Measurements from ENCODE around the gene RIIAD1.
"Not testable (repeated sequence)": the region's sequence is repeated elsewhere in the genome, so short reads cannot be mapped to it uniquely, and the experiment has no call there.

The RIIAD1 gene

GRCh38 chr1:151720974-151721787, at the start of gene RIIAD1:
Gene RIIAD1, plus strand, starts transcription at chr1:151721522. Its CDS starts 15 bp downstream, at chr1:151721537.
- DNase-seq (ENCODE audit: low read depth): no peak

- DNase-seq (ENCODE audit: low read depth): no peak
Observed at GRCh38 chr1:151673407-151673806, 47.9 kb upstream of the RIIAD1 start.

DNA sequence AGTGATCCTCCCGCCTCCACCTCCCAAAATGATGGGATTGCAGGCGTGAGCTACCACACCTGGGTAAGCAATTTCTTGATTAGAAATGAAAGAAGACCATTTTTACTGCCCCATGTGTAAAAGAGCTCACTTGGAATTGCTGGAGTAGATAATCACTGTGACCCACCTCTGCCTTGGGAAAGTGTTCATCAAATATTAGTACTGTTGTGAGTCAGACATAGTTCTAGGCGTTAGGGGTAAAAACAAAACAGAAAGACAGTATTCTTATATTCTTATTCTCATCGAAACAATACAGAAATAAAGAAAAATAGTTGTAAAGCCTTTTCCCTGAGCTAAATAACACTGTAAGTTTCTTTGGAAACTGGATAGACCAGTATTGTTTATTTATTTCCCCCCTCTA, 40.9 kb upstream of the RIIAD1 start:
- DNase-seq (ENCODE audit: low read depth): no peak

GRCh38 chr1:151680826-151681225, 40.5 kb upstream of the RIIAD1 start:
- peak; percentile 61 for DNase-seq (ENCODE audit: low read depth)

- DNase-seq (ENCODE audit: low read depth): no peak
Observed at GRCh38 chr1:151681923-151682322, 39.4 kb upstream of the RIIAD1 start.

- DNase-seq (ENCODE audit: low read depth): not testable (repeated sequence)
Observed at GRCh38 chr1:151682901-151683300, 38.4 kb upstream of the RIIAD1 start.

DNA sequence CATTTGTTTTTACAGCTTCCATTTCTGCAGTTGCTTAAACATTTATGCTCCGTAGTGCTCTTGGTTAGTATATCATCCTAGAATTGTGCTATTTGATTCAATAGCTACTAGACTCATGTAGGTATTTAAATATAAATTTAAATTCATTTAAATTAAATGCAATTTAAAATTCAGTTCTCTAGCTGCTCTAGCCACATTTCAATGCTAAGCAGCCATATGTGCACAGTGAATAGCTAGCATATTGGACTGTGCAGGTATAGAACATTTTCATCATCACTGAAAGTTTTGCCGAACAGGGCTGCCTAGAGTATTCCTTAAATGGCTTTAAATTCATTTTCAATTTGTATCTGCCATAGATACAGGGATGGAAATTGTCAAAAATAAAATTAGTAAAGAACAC, 37.2 kb upstream of the RIIAD1 start:
- DNase-seq (ENCODE audit: low read depth): no peak

- DNase-seq (ENCODE audit: low read depth): no peak
Observed at GRCh38 chr1:151686561-151686960, 34.8 kb upstream of the RIIAD1 start.

GRCh38 chr1:151689494-151689893, 31.8 kb upstream of the RIIAD1 start:
- no peak for DNase-seq (ENCODE audit: low read depth)

- DNase-seq (ENCODE audit: low read depth): no peak
Observed at GRCh38 chr1:151692226-151692625, 29.1 kb upstream of the RIIAD1 start.

- peak; percentile 20 for DNase-seq (ENCODE audit: low read depth)
Observed at GRCh38 chr1:151693057-151693651, 28.2 kb upstream of the RIIAD1 start.

DNA sequence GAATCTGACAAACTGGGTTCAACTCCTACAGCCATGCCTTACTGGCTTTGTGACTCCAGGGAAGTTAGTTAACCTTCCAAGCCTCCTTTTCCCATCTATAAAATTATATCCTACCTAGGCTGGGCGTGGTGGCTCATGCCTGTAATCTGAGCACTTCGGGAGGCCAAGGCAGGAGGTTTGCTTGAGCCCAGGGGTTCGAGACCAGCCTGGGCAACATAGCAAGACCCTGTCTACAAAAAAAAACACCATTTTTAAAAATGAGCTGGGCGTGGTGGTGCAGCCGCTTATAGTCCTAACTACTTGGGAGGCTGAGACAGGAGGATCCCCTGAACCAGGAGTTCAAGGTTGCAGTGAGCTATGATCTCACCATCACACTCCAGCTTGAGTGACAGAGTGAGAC, 19.8 kb upstream of the RIIAD1 start:
- DNase-seq (ENCODE audit: low read depth): no peak

- DNase-seq (ENCODE audit: low read depth): no peak
Observed at GRCh38 chr1:151702936-151703335, 18.4 kb upstream of the RIIAD1 start.

- DNase-seq (ENCODE audit: low read depth): no peak
Observed at GRCh38 chr1:151703813-151704212, 17.5 kb upstream of the RIIAD1 start.

DNA sequence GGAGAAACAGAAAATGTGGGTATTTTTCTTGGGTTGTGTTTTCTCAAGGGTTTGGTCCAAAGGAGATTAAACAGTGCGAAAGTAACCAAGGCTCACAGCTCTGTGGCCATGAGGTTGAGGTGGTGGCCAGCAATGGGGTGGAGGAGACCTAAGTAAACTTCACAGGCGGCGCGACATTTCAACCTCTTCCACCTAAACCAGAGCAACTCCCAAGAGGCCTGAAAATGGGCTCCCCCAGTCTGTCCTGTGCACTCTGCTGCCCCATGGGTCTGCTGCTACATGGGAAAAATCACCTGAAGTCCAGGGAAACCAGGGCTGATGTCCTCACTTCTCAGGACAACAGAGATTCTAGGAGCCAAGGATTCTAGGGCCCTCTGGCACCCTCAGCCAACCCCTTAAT, 17.1 kb upstream of the RIIAD1 start:
- DNase-seq (ENCODE audit: low read depth): no peak

DNA sequence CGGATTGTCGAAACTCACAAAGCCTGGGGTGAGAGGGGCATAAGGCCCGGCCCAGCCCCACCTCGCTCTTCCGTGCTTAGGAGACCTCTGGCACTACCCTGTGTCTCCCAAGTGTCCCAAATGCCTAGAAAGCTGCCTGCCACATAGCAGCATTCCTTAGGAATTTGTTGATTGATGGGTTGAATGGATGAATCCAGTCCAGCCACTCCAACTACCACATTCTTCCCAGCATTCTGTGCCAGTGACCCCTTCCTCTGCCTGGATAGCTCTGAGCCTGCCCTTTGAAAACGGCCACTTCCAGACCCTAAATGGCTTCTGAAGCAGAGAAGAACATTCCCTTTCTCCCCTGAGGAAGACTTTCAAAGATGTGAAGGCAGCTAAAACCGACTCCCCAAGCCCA, 16.2 kb upstream of the RIIAD1 start:
- DNase-seq (ENCODE audit: low read depth): no peak

- no peak for DNase-seq (ENCODE audit: low read depth)
Observed at GRCh38 chr1:151705753-151706463, 15.4 kb upstream of the RIIAD1 start.

DNA sequence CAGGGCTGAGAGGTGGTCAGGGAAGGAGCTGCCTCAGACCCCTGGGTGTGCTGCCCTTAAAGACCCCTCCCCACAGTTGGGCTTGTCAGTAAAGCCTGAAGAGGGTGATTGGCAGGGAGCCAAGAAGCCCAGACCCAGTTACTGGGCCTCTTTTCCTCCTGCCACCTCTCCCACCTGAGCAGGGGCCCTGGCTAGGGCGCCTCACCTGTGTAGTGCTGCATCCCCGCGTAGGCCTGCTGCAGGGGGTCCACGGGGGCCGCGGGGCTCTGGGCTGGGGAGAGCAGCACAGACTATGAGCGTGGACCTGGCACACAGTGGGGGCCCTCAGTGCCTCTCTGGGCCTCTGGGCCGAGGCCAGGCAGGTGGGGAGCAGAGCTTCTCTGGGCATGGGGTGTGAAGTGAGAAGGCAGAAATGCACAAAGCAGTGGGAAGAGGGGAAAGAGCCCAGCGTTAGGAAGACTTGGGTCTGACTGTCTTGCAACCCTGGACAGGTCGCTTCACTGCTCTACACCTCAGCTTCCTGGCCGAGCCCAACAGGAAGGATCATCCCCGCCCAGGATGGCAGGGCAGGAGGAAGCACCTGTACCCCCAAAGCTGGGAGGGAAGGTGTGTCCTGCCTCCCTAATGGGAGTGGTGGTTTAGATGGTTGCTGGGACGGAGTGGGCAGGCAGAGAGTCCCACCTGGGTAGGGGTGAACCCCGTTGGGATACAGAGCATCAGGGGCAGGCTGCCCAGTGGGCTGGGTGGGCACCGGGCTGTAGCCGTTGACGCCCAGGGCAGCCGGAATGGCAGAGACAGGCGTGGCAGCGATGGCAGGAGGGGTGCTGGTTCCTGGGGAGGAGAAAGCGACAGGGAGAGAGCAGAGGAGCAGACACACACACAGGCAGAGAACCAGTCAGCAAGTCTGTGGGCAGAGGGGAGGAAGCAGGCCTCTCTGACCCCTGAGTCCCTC, 14.6 kb upstream of the RIIAD1 start:
- no peak for DNase-seq (ENCODE audit: low read depth)

DNA sequence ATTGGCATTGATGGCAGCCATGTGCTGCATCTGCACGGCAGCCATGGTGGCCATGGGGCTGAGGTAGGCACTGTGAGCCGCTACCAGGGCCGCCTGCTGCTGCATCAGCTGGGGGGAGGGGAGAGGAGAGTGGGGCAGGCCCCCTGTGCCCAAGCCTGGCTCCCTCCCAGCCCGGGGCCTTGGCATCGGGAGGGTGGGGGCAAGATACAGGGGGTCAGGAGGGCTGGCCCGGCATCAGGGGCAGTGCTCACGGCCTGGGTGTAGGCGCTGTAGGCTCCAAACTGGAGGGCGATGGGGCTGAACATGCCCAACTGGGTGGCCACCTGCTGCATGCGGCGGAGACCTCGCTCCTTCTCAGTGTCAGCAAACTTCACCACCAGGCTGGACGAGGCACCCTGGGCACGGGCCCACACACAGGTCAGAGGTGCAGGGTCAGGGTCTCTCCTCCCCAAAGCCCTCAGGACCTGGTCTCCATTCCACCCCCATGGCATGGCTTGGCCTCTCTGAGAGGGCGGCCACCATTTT, 13.7 kb upstream of the RIIAD1 start:
- DNase-seq (ENCODE audit: low read depth): no peak

DNA sequence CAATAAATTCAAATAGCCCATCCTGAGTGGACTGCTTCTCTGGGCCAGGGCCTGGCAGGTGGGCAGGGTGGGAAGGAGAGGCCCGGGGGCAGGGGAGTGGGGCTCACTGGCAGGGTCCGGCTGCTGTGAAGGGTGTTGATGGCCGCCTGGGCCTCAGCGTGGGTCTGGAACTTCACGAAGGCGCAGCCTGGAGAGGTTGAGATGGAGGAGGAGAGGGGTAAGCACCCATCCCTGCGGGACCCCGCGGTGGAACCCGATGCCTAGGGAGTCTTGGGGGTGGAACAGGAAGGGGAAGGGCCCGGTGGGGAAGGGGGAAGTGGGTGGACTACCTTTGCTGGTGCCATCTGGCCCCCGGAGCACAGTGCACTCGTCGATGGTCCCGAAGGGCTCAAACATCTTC, 12.4 kb upstream of the RIIAD1 start:
- no peak for DNase-seq (ENCODE audit: low read depth)

DNA sequence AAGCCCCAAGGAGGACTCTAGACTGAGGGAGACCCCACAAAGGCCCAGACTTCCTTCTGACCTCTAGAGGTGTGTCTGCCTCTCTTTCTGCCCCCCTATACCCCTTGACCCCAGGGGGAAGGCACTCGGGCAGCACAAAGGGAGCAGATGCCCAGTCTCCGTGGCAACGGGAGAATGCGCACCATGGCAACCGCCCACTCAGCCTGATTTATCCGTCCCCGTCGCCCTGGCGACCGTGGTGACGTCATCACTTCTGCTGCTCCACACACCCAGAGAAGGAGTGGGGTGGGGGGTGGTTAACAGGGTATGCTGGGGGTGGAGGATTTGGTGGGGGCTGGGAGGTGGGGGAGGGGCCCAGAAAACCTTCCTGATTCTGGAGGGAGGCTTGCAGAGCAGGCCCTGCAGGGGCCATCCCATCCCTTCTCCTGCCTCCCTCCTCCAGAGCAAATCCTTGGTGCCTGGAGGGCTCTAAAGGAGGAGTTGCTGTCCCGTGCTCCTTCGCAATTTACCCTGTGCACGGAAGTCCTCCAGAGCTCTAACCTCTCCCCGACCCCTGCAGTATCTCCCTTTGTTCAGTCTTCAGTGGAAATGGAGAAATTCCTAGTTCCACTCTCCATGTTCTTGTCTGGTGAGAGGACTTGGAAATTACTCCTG, 11.0 kb upstream of the RIIAD1 start:
- DNase-seq (ENCODE audit: low read depth): no peak
